ACHN (cell line): ENCODE measurements around the gene NFIA.
A peak's percentile ranks its signal among the peaks of the same experiment; 100 is the strongest.

Experiments
- DNase-seq: peaks from one replicate; pipeline ENCODE4 v3.0.0-alpha.2; 2015
- in situ Hi-C: cut with HindIII; loops from 2 replicates; pipeline ENCODE4 v1.10.0; 2017; ENCODE audit warnings: low sequenced_read_pairs, low pct_ligation_motif_present, low pct_unique_long_range_greater_than_20kb

The NFIA gene

DNA sequence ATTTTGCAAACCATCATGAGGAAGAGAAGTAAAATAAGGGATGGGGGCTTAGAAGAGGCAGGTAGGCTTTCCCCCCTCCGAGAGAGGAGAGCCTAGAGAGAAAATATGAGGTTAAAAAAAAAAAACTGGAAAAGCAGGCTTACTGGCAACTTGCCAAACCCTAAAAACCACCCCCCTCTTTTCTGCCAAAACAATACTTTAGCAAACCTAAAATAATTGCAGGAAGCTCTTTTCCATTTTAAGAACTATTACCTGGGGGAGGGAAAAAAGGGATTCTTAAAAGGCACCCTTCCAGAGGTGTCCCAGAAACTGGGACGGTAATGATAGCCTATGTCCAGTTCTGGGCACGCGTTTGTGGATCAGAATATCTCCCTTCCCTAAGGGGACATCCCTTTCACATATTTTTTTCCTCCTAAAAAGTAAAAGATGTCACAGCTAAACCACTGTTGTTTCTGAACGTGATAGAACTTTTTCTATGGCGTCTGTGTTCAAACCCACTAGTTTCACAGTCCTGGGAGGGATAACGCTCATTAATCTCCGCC lies 1.1 kb upstream of the NFIA start:
- in situ Hi-C loops = no loop called here
- no peak for DNase-seq

DNA sequence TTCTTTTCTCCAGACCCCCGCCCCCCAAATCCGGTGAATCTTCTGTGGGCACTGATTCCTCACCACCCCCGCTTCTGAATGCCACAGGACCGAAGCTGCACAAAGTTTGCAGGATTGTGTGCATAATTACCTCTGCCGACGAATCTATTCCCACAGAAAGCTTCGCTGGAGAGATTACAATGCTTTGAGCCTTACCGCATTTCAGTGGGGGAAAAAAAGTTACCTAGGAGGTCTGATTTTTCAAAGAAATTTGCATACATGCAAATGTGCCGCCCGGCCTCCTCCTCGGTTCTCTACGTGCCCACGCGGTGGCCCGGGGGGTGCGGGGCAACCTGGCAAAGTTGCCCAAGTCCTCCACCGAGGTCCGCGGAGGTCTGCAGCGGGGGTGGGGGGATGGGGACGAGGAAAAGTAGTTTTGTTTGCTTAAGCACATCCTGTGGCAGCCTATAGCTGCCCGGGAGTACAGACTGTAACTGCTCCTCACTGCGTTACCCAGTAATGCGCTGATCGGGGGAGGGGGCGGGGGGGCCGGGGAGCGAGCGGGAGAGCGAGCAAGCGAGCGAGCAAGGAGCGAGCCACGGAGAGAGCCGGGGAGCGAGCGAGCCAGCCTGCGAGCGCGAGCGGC lies 563 bp upstream of the NFIA start:
- in situ Hi-C loops = no loop called here
- DNase-seq = peak; percentile 65

DNA sequence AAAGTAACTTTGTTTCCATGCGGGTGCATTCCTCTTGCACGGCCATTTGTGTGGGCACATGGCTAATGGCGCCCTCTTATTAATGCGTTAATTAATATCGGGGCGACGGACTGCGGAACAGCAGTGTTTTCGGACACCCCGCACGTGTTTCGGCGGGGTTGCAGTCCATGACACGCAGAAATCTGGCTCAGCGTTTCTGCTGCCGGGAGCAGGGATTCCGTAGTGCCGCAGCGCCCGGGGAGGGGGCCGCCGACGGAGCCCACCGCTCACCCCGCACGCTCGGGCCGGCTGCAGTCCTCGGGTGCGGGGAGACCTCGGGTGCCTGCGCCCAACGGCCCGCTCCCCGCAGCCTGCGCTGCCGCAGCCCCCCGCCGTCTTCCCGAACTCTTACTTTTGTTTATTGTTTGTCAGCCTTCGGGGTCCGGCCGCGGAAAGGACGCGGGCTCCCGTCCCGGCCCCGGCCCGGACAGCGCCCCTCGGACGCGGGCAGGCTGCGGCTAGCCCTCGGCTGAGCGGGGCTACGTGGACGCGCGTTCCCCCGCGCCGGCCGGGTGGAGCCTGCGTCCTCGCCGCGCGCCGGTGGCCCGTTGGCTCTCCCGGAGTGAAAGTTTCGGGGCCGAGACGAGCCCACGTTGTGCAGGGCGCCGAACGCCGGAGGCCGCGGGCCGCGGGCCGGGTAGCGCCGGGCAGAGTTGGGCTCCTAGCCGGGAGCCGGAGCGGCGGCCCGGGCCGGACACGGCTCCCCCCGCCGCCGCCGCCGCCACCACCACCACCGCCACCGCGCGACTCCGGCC lies 849 bp downstream of the NFIA start:
- DNase-seq = peak; percentile 27
- in situ Hi-C loops = no loop called here

DNA sequence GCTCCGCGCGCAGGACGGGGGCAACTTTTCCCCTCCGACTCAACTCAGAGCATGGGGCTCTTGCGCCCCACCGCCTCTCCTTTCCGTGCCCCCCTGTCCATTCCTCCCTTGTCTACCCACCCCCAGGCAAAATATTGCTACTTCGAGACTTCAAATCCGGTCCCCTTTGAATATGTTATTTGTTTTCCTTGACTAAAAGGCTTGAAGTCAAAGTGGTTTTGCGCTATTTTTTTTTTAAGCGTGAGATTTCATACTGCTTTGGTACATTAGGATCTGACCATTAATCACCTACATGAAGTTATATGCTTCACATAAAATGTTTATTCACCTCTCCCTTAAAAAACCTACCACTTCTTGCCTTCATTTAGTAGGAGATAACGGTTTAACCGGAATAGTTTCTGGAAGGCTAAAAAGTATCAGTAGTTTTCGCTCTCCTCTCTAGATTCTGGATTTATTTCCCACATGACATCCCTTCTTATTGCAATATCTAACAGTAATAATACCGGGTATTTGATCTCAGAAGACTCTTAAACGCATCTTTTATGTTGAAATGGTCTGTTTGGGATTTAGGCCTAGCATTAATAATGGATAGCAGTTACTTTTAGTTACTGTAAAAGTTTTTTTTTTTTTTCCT lies 1.6 kb downstream of the NFIA start:
- in situ Hi-C loops = no loop called here
- peak; percentile 21 for DNase-seq

DNA sequence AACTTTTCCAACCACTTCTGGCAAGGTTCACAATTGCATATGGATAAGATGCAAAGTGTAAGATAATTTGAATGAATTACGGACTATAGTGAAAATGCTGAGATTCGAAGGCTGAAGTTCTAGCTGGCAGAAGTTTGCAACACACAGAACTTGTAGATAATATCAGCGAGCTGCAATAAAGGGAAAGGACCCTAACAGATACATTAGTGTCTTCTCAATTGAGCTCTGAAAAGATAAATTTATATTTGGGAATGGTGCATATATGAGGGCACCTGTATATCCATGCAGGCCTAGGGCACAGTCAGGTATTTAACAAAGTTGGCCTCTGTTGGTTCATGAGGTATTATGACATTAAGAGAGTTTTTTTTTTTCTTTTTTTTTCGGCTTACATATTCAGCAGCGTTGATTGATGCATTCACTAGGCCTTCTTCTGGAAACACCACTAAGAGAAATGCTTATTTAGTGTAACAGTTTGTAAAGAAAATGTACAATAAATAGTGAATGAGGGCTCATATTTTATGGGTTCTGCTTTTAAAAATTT lies 2.2 kb downstream of the NFIA start:
- DNase-seq = no peak

GRCh38 chr1:61085206-61085982 lies 3.0 kb downstream of the NFIA start:
- DNase-seq = no peak
- in situ Hi-C loops = no loop called here

More for the DNA sequence above, 2.2 kb downstream of the NFIA start:
- in situ Hi-C loops = no loop called here

DNA sequence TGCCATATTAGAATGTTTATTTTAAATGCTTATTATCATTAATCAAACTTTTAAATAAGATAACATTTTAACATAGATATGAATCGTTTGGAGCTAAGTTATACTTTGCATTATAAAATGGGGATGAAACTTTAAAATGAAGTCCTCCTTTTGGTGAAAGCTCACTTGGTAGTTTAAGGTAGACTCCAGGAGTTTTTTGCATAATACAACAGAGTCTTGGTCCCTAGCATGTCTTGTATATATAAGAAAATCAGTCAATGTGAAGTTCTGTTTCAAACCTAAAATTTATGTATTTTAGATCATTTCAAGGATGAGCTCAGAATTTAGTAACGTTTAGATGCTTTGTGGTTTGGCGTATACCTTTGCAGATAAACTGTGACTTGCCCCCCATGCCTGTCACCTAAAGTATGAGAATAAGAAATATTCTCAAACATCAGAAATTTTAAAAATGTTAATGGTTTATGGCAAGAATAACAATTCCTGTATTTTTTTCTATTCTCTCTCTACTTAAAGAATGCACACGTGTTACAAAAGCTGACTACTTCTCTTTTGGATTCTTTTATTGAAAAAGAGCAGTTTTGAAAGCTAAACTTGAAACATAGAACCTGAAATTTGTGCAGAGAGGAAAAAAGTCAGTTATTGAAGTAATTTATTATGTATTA lies 3.8 kb downstream of the NFIA start:
- in situ Hi-C loops = no loop called here
- DNase-seq = no peak

DNA sequence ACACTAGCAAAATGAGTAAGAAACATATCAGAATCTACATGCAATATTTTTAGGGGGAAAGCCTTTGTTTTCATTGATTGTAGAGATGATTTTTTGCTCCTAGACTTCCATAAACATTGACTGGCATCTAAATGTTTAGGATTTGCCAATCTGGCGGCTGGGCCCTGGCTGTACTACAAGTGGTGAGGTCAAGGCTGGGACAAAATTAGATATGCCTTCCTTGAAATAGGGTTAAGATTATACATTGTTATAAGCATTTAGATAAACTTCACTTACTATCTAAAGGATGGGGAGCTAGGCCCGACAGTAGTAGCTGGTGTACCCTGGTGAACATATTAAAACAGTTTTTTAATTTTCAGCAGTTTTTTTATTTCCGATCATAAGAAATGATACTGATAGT lies 5.2 kb downstream of the NFIA start:
- in situ Hi-C loops = no loop called here
- no peak for DNase-seq

DNA sequence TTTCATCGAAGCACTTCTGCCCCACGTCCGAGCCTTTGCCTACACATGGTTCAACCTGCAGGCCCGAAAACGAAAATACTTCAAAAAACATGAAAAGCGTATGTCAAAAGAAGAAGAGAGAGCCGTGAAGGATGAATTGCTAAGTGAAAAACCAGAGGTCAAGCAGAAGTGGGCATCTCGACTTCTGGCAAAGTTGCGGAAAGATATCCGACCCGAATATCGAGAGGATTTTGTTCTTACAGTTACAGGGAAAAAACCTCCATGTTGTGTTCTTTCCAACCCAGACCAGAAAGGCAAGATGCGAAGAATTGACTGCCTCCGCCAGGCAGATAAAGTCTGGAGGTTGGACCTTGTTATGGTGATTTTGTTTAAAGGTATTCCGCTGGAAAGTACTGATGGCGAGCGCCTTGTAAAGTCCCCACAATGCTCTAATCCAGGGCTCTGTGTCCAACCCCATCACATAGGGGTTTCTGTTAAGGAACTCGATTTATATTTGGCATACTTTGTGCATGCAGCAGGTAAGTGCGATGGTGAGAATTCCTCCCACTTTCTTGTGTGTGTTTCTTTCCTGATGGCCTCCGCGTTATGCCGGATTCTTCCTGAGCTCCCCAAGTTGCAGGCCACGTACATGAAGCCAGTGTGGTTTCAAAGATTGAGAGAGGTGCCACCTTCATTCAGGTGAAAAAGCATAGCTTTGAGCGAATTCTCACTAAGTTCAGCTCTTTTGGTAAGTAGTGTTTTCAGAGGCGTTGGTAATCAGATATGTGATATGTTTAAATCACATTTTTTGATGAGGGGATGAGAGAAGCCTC lies 6.0 kb downstream of the NFIA start:
- DNase-seq = no peak
- in situ Hi-C loops = no loop called here

- no peak for DNase-seq
- in situ Hi-C loops = no loop called here
Observed at GRCh38 chr1:61089338-61089737, 7.0 kb downstream of the NFIA start.

GRCh38 chr1:61089741-61090140 lies 7.4 kb downstream of the NFIA start:
- DNase-seq = no peak
- in situ Hi-C loops = no loop called here

DNA sequence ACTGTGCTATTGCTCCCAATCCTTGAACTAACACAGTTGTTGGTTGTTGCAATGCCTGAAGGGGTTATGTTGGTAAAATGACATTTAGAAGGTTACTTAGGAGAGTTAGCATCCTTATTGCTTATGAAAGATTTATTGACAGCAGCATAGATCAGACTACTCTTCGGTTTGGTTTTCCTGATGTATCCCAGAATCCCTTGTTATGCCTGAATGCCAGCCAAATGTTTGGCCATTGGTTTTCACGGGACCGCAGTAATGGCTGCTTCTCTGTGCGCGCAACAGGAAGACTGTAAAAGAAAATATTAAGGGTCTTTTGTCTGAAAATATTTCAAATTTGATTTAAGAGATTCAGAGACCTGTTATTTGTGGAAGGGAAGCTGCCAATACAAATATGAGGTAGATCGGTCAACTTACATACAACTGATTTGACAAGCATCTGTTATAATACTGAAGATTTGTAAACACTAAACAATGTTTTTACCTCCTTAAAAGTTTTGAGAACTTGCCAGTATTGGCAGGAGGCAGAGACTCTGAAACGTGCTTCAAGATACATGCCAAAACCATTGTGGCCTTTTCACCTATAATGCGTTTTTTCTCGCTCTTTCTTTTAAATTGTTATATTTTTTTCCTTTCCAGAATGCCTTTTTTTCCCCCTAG lies 8.3 kb downstream of the NFIA start:
- DNase-seq = no peak
- in situ Hi-C loops = no loop called here

GRCh38 chr1:61091455-61091854 lies 9.1 kb downstream of the NFIA start:
- in situ Hi-C loops = no loop called here
- no peak for DNase-seq

GRCh38 chr1:61092642-61093041 lies 10.3 kb downstream of the NFIA start:
- in situ Hi-C loops = no loop called here
- no peak for DNase-seq

- DNase-seq = no peak
- in situ Hi-C loops = no loop called here
Observed at GRCh38 chr1:61093525-61094137, 11.3 kb downstream of the NFIA start.

DNA sequence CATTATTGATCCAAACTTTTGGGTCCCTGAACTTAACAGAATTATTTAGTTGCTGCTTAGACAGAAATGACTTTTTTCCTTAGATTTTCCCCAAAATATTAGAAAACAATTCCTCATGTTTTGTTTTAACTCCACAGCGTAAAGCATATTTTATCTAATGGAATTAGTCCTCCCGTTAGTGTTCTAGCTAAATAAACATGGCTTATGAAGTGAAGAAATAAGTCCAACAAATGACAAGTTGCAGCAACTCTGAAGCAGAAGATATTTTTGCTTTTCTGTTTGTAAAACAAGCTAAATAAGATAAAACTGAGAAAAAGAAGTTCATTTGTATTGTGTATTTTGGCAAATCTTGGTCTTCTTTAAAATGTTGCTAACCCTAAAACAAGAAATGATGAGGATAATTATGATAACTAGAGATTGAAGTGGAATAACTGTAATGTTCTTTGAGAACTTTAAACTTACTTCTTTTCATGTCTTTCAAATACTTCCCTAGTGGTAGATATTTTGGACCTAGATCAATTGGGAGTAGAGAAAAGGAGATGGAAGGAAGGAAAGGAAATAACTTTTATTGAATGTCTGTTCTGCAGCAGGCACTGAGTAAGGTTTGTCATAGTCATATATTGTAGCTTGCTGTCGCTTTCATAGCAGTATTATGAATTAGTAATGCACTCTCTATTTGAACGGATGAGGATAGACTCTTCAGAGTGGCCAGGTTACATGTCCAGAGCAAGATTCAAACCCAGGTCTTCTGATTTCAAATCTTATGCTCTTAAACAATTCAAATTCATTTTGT lies 12.5 kb downstream of the NFIA start:
- in situ Hi-C loops = no loop called here
- DNase-seq = no peak
